Measurements from ENCODE around the gene HNRNPDL.

The HNRNPDL gene

GRCh38 chr4:82380344-82380743 is 49.9 kb downstream of the HNRNPDL start:
- no peak overlapping the region for H3K27ac ChIP-seq (replicated peaks)
- no peaks in the 10 kb centered on the region for H3K27me3 ChIP-seq (ENCODE audit: insufficient read depth, poor library complexity, severe bottlenecking)
- H3K4me3 ChIP-seq (replicated peaks; ENCODE audit: insufficient read depth, low read length), result no peak overlapping the region
- no peak for DNase-seq (ENCODE audit: low read depth in 1 of 2, low spot score in 1 of 2)
- TF ChIP-seq CTCF (IDR thresholded peaks at IDR 0.05; ENCODE audit: insufficient read depth, low read length) (no peak), POLR2AphosphoS5 (IDR thresholded peaks at IDR 0.05; ENCODE audit: low read depth) (no peak), GABPA (IDR thresholded peaks at IDR 0.05; ENCODE audit: low read depth) (no peak), SPI1 (IDR thresholded peaks at IDR 0.05; ENCODE audit: borderline replicate concordance, low read depth) (no peak)
- TF ChIP-seq, protein P1, sequence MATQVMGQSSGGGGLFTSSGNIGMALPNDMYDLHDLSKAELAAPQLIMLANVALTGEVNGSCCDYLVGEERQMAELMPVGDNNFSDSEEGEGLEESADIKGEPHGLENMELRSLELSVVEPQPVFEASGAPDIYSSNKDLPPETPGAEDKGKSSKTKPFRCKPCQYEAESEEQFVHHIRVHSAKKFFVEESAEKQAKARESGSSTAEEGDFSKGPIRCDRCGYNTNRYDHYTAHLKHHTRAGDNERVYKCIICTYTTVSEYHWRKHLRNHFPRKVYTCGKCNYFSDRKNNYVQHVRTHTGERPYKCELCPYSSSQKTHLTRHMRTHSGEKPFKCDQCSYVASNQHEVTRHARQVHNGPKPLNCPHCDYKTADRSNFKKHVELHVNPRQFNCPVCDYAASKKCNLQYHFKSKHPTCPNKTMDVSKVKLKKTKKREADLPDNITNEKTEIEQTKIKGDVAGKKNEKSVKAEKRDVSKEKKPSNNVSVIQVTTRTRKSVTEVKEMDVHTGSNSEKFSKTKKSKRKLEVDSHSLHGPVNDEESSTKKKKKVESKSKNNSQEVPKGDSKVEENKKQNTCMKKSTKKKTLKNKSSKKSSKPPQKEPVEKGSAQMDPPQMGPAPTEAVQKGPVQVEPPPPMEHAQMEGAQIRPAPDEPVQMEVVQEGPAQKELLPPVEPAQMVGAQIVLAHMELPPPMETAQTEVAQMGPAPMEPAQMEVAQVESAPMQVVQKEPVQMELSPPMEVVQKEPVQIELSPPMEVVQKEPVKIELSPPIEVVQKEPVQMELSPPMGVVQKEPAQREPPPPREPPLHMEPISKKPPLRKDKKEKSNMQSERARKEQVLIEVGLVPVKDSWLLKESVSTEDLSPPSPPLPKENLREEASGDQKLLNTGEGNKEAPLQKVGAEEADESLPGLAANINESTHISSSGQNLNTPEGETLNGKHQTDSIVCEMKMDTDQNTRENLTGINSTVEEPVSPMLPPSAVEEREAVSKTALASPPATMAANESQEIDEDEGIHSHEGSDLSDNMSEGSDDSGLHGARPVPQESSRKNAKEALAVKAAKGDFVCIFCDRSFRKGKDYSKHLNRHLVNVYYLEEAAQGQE (IDR thresholded peaks at IDR 0.05; ENCODE audit: insufficient replicate concordance, low read depth), result no peak

DNA sequence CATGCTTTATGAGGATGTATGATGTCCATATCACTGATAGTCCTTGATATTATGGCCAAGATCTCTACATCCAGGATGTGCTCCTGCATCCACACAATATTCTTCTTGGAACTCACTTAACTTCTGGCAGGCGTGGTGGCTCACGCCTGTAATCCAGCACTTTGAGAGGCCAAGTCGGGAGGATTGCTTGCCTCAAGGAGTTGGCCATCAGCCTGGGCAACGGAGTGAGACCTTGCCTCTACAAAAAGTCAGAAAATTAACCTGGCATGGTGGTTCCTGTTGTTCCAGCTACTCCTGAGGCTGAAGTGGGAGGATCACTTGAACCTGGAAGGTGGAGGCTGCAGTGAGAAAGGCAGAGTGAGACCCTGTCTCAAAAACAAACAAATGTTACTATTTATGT is 54.2 kb downstream of the HNRNPDL start:
- DNase-seq (ENCODE audit: low read depth in 1 of 2, low spot score in 1 of 2), result no peak
- no peak for TF ChIP-seq GABPA (IDR thresholded peaks at IDR 0.05; ENCODE audit: low read depth)
- TF ChIP-seq POLR2AphosphoS5 (IDR thresholded peaks at IDR 0.05; ENCODE audit: low read depth), result no peak
- TF ChIP-seq CTCF (IDR thresholded peaks at IDR 0.05; ENCODE audit: insufficient read depth, low read length), result no peak
- TF ChIP-seq, protein P1 (IDR thresholded peaks at IDR 0.05; ENCODE audit: insufficient replicate concordance, low read depth), result no peak
- TF ChIP-seq SPI1 (IDR thresholded peaks at IDR 0.05; ENCODE audit: borderline replicate concordance, low read depth), result no peak
- Histone ChIP-seq H3K4me3 (replicated peaks; ENCODE audit: insufficient read depth, low read length) (no peak overlapping the region), H3K27me3 (ENCODE audit: insufficient read depth, poor library complexity, severe bottlenecking) (no peaks in the 10 kb centered on the region), H3K27ac (replicated peaks) (no peak overlapping the region)

DNA sequence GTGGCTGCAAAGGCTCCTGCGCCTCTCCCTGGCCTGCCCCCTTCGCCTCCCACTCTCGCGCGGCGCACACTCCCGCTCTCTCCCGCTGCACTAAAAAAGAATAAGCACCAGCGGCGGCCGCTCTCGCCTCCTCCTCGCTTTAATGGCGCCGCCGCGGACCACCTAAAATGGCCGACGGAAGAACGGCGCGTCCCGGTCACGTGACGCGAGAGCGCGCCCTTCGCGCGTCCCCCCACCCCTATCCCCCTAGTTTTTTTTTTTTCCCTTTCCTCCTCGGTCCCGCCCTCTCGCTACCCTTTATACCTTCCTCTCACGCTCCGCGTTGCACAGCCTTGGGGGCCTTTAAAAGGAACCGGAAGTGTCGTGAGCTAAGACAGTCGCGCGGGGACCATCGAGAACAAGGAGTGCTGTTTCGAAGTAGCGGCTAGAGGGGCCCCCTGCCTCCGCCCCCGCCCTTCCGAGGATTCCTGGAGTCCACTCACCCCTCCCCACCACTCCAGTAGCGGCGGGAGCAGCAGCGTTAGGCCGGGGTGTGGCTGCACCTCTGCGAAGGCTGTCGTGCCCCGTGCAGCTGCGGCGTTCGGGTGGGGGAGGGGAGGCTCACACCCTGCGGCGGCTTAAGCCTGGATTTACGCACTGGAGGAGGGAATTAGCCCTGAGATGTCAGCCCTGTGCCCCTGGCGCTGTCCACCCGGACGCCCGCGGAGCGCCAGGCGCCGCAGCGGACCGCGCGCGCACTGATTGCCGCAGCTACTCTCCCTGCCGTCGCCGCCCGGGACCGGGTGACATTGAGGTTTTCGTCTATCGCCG is 56.2 kb downstream of the HNRNPDL start, which contains the start of gene HNRNPD:
Gene HNRNPD, minus strand, starts transcription at position 176 of the 810 bp plus-strand sequence. CDS start 313 bp downstream, outside the sequence.
- Histone ChIP-seq H3K27me3 (ENCODE audit: insufficient read depth, poor library complexity, severe bottlenecking) (no peaks in the 10 kb centered on the region), H3K4me3 (replicated peaks; ENCODE audit: insufficient read depth, low read length) (peak within 1 kb of the TSS; percentile 85), H3K27ac (replicated peaks) (peak within 1 kb of the TSS; percentile 99)
- peak; percentile 60; the same call in 1 of the 2 replicates for TF ChIP-seq SPI1 (IDR thresholded peaks at IDR 0.05; ENCODE audit: borderline replicate concordance, low read depth)
- TF ChIP-seq, protein P1 (IDR thresholded peaks at IDR 0.05; ENCODE audit: insufficient replicate concordance, low read depth), result peak; percentile 81
- TF ChIP-seq GABPA (IDR thresholded peaks at IDR 0.05; ENCODE audit: low read depth), result peak; percentile 85
- no peak for TF ChIP-seq CTCF (IDR thresholded peaks at IDR 0.05; ENCODE audit: insufficient read depth, low read length)
- peak; percentile 89 for TF ChIP-seq POLR2AphosphoS5 (IDR thresholded peaks at IDR 0.05; ENCODE audit: low read depth)
- DNase-seq (ENCODE audit: low read depth in 1 of 2, low spot score in 1 of 2), result peak; percentile 99

All from HL-60 (cell line).